HCT116 (cell line): Measurements from ENCODE around the gene SCGB3A1. TPM values are rescaled to one million over a fixed set of nuclear protein-coding genes. Genes with fewer than 3 reads are reported as not detected.

Experiments
- ATAC-seq: fragments of 200-7000 bp; cut with Tn5 transposase; 2 replicates; pipeline ENCODE4 v1.9.1; 2020; ENCODE audit warnings: mild to moderate bottlenecking, moderate library complexity
- BruUV-seq: library from RNA; stranded (reverse); fragments of 400-500 nt; replicated peaks from 2 replicates; lab custom pipeline; 2021; lab: Mats Ljungman, UMichigan
- CTCF ChIA-PET: fragments of 300-600 bp; sonication (Branson Sonifier 250); formaldehyde crosslinking; loops from one replicate; lab custom pipeline; 2021; ENCODE audit warnings: antibody characterized with exemption; lab: Charles Lee
- POLR2A ChIA-PET: fragments of 300-600, 350-600 bp; sonication (Branson Sonifier 250); formaldehyde crosslinking; loops from one replicate; lab custom pipeline; 2021; ENCODE audit warnings: antibody characterized with exemption; lab: Charles Lee
- RAD21 ChIA-PET, 2 experiments: fragments of 300-600 bp; sonication (Branson Sonifier 250); formaldehyde crosslinking; loops; one replicate each; lab custom pipeline; 2023; ENCODE audit warnings: low total read pairs in 2 of 2; ENCODE audit not compliant: uncharacterized antibody in 2 of 2, unreplicated experiment in 2 of 2, low non-redundant PET in 1 of 2; lab: Charles Lee
- DNase-seq: peaks from one replicate; pipeline ENCODE4 v3.0.0-alpha.2; 2010; ENCODE audit warnings: low read depth, low spot score
- H2AFZ ChIP-seq: fragments of 200-600 bp; shearing (Covaris generic), sonication (generic); 2 replicates; pipeline ENCODE4 v1.6.1; 2017; ENCODE audit warnings: low read depth, mixed run types, mixed read lengths, antibody characterized with exemption, low read length; ENCODE audit not compliant: poor library complexity, severe bottlenecking
- H3K27ac ChIP-seq: 2 replicates; pipeline ENCODE4 v1.5.1; 2012; ENCODE audit warnings: low read depth, low read length
- H3K27me3 ChIP-seq: fragments of 200-600 bp; sonication (generic); 2 replicates; pipeline ENCODE4 v1.6.1; 2016; ENCODE audit warnings: mixed run types, low read length, mixed read lengths; ENCODE audit not compliant: insufficient read depth
- H3K36me3 ChIP-seq, 2 experiments: fragments of 200-500 bp in 1 of 2; fragments of 200-600 bp in 1 of 2; sonication (Bioruptor generic) in 1 of 2; sonication (generic) in 1 of 2; 2 replicates each; pipeline versions ENCODE4 v1.5.1 to v1.6.1; 2014 to 2016; ENCODE audit warnings: low read length in 2 of 2, inconsistent platforms in 1 of 2, mixed read lengths in 1 of 2, mixed run types in 1 of 2; ENCODE audit not compliant: insufficient read depth in 2 of 2, control insufficient read depth in 1 of 2
- H3K4me1 ChIP-seq, 2 experiments: fragments of 200-600 bp in 1 of 2; sonication (generic) in 1 of 2; 2 replicates each; pipeline versions ENCODE4 v1.5.1 to v1.6.1; 2012 to 2017; ENCODE audit warnings: low read length in 2 of 2, inconsistent platforms in 1 of 2, mild to moderate bottlenecking in 1 of 2, mixed read lengths in 1 of 2, mixed run types in 1 of 2, moderate library complexity in 1 of 2; ENCODE audit not compliant: insufficient read depth in 2 of 2, control insufficient read depth in 1 of 2
- H3K4me2 ChIP-seq: fragments of 200-600 bp; sonication (generic); 2 replicates; pipeline ENCODE4 v1.6.1; 2017; ENCODE audit warnings: mixed run types, low read length, mixed read lengths
- H3K4me3 ChIP-seq, 2 experiments: fragments of 200-600 bp in 1 of 2; sonication (generic) in 1 of 2; replicated peaks in 1 of 2; 2 replicates each; pipeline ENCODE4 v1.5.1; 2011 to 2016; ENCODE audit warnings: low read length in 2 of 2, control low read depth in 1 of 2, low read depth in 1 of 2, mild to moderate bottlenecking in 1 of 2, mixed read lengths in 1 of 2, mixed run types in 1 of 2
- H3K79me2 ChIP-seq: fragments of 200-600 bp; sonication (generic); 2 replicates; pipeline ENCODE4 v1.6.1; 2017; ENCODE audit warnings: mild to moderate bottlenecking, mixed run types, low read length, moderate library complexity, mixed read lengths; ENCODE audit not compliant: insufficient read depth
- H3K9ac ChIP-seq: fragments of 200-600 bp; sonication (generic); 2 replicates; pipeline ENCODE4 v1.6.1; 2016; ENCODE audit warnings: low read length, mixed read lengths
- H3K9me2 ChIP-seq: fragments of 200-600 bp; sonication (generic), shearing (Covaris generic); 2 replicates; pipeline ENCODE4 v1.6.1; 2017; ENCODE audit warnings: mixed run types, mild to moderate bottlenecking, moderate library complexity; ENCODE audit not compliant: insufficient read depth
- H3K9me3 ChIP-seq, 2 experiments: fragments of 200-500 bp in 1 of 2; fragments of 200-600 bp in 1 of 2; sonication (Bioruptor generic) in 1 of 2; sonication (generic) in 1 of 2; 2 replicates each; pipeline ENCODE4 v1.6.1; 2014 to 2017; ENCODE audit warnings: low read length in 2 of 2, mixed read lengths in 2 of 2, inconsistent platforms in 1 of 2, low read depth in 1 of 2, mild to moderate bottlenecking in 1 of 2, mixed run types in 1 of 2, moderate library complexity in 1 of 2; ENCODE audit not compliant: control insufficient read depth in 1 of 2, insufficient read depth in 1 of 2
- H4K20me1 ChIP-seq: fragments of 200-600 bp; sonication (generic), shearing (Covaris generic); 2 replicates; pipeline ENCODE4 v1.6.1; 2017; ENCODE audit warnings: mixed run types, mild to moderate bottlenecking, moderate library complexity; ENCODE audit not compliant: insufficient read depth
- CBX3 ChIP-seq: IDR thresholded peaks from 2 replicates; pipeline ENCODE4 v1.6.1; 2012; ENCODE audit warnings: low read depth
- CEBPB ChIP-seq: IDR thresholded peaks from 2 replicates; pipeline ENCODE4 v1.6.1; 2012; ENCODE audit warnings: low read depth
- EGR1 ChIP-seq: IDR thresholded peaks from 2 replicates; pipeline ENCODE4 v1.6.1; 2012; ENCODE audit warnings: low read depth
- ELF1 ChIP-seq: IDR thresholded peaks from 2 replicates; pipeline ENCODE4 v1.6.1; 2012; ENCODE audit warnings: low read depth, borderline replicate concordance
- EZH2 ChIP-seq: fragments of 200-600 bp; sonication (generic); IDR thresholded peaks from 2 replicates; pipeline ENCODE4 v1.6.1; 2017; ENCODE audit warnings: antibody characterized with exemption, mixed run types
- EZH2phosphoT487 ChIP-seq: fragments of 200-600 bp; IDR thresholded peaks from 2 replicates; pipeline ENCODE4 v1.6.1; 2018; ENCODE audit warnings: antibody characterized with exemption, borderline replicate concordance
- MAX ChIP-seq: IDR thresholded peaks from 2 replicates; pipeline ENCODE4 v1.6.1; 2012
- RAD21 ChIP-seq: IDR thresholded peaks from 2 replicates; pipeline ENCODE4 v1.6.1; 2012; ENCODE audit warnings: low read depth, mild to moderate bottlenecking
- REST ChIP-seq: IDR thresholded peaks from 2 replicates; pipeline ENCODE4 v1.6.1; 2012; ENCODE audit warnings: low read depth
- SIN3A ChIP-seq: IDR thresholded peaks from 2 replicates; pipeline ENCODE4 v1.6.1; 2012; ENCODE audit warnings: low read depth
- SP1 ChIP-seq: IDR thresholded peaks from 2 replicates; pipeline ENCODE4 v1.6.1; 2012; ENCODE audit warnings: low read depth
- SRF ChIP-seq: IDR thresholded peaks from 2 replicates; pipeline ENCODE4 v1.6.1; 2012; ENCODE audit warnings: low read depth
- TCF7L2 ChIP-seq: IDR thresholded peaks from 2 replicates; pipeline ENCODE4 v1.7.0; 2011; ENCODE audit warnings: borderline replicate concordance, inconsistent platforms; ENCODE audit not compliant: insufficient read depth, insufficient read length; ENCODE audit errors: extremely low read depth
- YY1 ChIP-seq: IDR thresholded peaks from 2 replicates; pipeline ENCODE4 v1.6.1; 2011; ENCODE audit warnings: low read length, low read depth, moderate library complexity, mild to moderate bottlenecking; ENCODE audit not compliant: insufficient replicate concordance; ENCODE audit errors: extremely low read depth
- ZBTB33 ChIP-seq: IDR thresholded peaks from 2 replicates; pipeline ENCODE4 v1.6.1; 2011; ENCODE audit warnings: mild to moderate bottlenecking, low read length, moderate library complexity; ENCODE audit not compliant: insufficient replicate concordance; ENCODE audit errors: extremely low read depth
- ZNF274 ChIP-seq: fragments of 200-500 bp; sonication (Bioruptor generic); IDR thresholded peaks from 2 replicates; pipeline ENCODE4 v1.6.1; 2014; ENCODE audit warnings: mild to moderate bottlenecking, low read depth, low read length, inconsistent platforms
- intact Hi-C: fragments of 100-400 bp; cut with micrococcal nuclease; formaldehyde crosslinking; loops from 2 replicates; pipeline ENCODE4 v1.10.0; 2022
- total RNA-seq: library from RNA; stranded (reverse); gene quantifications from one replicate; pipeline ENCODE4 v1.2.1, GENCODE V29; 2021; ENCODE audit not compliant: unreplicated experiment

SCGB3A1 gene
- total RNA-seq, 1 experiment from 2014 or later = not detected

GRCh38 chr5:180568914-180569313 is 22.4 kb downstream of the SCGB3A1 start:
- ChIA-PET POLR2A (no interaction called here), CTCF (no interaction called here), RAD21 (no interaction called here)
- H3K9me2 ChIP-seq = no peaks in the 10 kb centered on the region
- H3K79me2 ChIP-seq = no peaks in the 10 kb centered on the region
- H3K4me1 ChIP-seq = no peaks in the 10 kb centered on the region
- H3K9ac ChIP-seq = no peak overlapping the region
- H3K36me3 ChIP-seq = peaks cover 25 to 37% of the 10 kb centered on the region in 2 experiments
- H4K20me1 ChIP-seq = no peaks in the 10 kb centered on the region
- H3K4me3 ChIP-seq = no peak overlapping the region
- ATAC-seq = no peak
- DNase-seq = no peak
- intact Hi-C loops = no loop called here
- no peak overlapping the region for H3K4me2 ChIP-seq
- TF ChIP-seq YY1 (no peak), MAX (no peak), SRF (no peak)
- BruUV-seq = no TSS peak
- H3K27me3 ChIP-seq = no peaks in the 10 kb centered on the region
- no peak overlapping the region for H3K27ac ChIP-seq
- no peak overlapping the region for H2AFZ ChIP-seq
- H3K9me3 ChIP-seq = no peaks in the 10 kb centered on the region

GRCh38 chr5:180563994-180564393 is 27.3 kb downstream of the SCGB3A1 start:
- Histone ChIP-seq H3K79me2 (peaks cover 30% of the 10 kb centered on the region), H3K9me3 (no peaks in the 10 kb centered on the region), H3K4me3 (no peak overlapping the region), H3K4me2 (no peak overlapping the region), H3K36me3 (peaks cover 15 to 21% of the 10 kb centered on the region in 2 experiments), H3K9ac (no peak overlapping the region), H3K9me2 (no peaks in the 10 kb centered on the region), H3K4me1 (no peaks in the 10 kb centered on the region), H3K27me3 (no peaks in the 10 kb centered on the region), H4K20me1 (no peaks in the 10 kb centered on the region), H2AFZ (no peak overlapping the region), H3K27ac (no peak overlapping the region)
- no TSS peak for BruUV-seq
- ATAC-seq (no peak), DNase-seq (no peak)
- TF ChIP-seq EZH2phosphoT487 (no peak), REST (no peak), SP1 (no peak), CBX3 (no peak), ZBTB33 (no peak), EGR1 (no peak), EZH2 (no peak), ZNF274 (no peak), YY1 (no peak), TCF7L2 (no peak), ELF1 (no peak), SIN3A (no peak), CEBPB (no peak), RAD21 (no peak)
- intact Hi-C loops = no loop called here
- CTCF ChIA-PET = no interaction called here
- RAD21 ChIA-PET = no interaction called here
- POLR2A ChIA-PET = no interaction called here
